DOHH2 (cell line): ENCODE measurements around the gene NEK1.

Experiments
- EZH2phosphoT487 ChIP-seq: fragments of 200-600 bp; sonication (generic); IDR thresholded peaks from 2 replicates; pipeline ENCODE4 v1.6.1; 2017; ENCODE audit warnings: borderline replicate concordance, mild to moderate bottlenecking, antibody characterized with exemption, low read length, moderate library complexity, mixed read lengths
- TF ChIP-seq, protein P1 (sequence below): fragments of 200-600 bp; sonication (generic); IDR thresholded peaks from one replicate; pipeline ENCODE4 v1.5.1; 2014; ENCODE audit warnings: antibody characterized with exemption, mild to moderate bottlenecking, low read depth, low read length; ENCODE audit not compliant: poor library complexity, severe bottlenecking

DNA sequence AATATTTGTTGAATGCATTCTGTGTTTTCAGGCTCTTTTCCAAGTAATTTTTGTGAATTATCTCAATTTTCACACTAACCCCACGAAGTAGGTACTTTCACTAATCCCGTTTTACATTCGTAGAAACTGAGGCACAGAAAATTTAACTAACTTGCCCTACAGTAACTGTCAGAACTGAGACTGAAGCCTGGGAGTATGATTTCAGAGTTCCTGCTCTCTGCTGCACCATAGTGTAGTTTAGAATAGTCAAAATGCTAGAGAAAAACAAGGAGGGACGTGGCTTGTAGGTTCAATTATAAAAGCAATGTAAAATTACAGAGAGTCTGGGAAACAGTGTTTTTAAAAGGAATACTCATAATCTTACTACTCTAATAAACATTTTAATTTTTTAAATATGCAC lies 10.2 kb upstream of the NEK1 start:
- TF ChIP-seq, protein P1, sequence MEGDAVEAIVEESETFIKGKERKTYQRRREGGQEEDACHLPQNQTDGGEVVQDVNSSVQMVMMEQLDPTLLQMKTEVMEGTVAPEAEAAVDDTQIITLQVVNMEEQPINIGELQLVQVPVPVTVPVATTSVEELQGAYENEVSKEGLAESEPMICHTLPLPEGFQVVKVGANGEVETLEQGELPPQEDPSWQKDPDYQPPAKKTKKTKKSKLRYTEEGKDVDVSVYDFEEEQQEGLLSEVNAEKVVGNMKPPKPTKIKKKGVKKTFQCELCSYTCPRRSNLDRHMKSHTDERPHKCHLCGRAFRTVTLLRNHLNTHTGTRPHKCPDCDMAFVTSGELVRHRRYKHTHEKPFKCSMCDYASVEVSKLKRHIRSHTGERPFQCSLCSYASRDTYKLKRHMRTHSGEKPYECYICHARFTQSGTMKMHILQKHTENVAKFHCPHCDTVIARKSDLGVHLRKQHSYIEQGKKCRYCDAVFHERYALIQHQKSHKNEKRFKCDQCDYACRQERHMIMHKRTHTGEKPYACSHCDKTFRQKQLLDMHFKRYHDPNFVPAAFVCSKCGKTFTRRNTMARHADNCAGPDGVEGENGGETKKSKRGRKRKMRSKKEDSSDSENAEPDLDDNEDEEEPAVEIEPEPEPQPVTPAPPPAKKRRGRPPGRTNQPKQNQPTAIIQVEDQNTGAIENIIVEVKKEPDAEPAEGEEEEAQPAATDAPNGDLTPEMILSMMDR: no peak
- no peak for TF ChIP-seq EZH2phosphoT487
